Activated CD4-positive, alpha-beta T cell treated with anti-CD3 and anti-CD28 coated beads, Interleukin-2, amount 50 U/mL, for 16 hours (primary cell): ENCODE results near the gene LOXL1.

ENCODE experiments used
- DNase-seq: peaks from one replicate; pipeline ENCODE4 v3.0.0-alpha.2; 2020

LOXL1 gene

GRCh38 chr15:73941449-73941848 is 15.2 kb downstream of the LOXL1 start:
- DNase-seq = no peak

GRCh38 chr15:73941871-73942635 is 15.8 kb downstream of the LOXL1 start:
- no peak for DNase-seq

GRCh38 chr15:73942751-73943270 is 16.5 kb downstream of the LOXL1 start:
- DNase-seq = no peak

- no peak for DNase-seq
These were observed 18.2 kb downstream of the LOXL1 start for GRCh38 chr15:73944161-73945129.

- no peak for DNase-seq
These were observed 18.9 kb downstream of the LOXL1 start for GRCh38 chr15:73945130-73945508.

- DNase-seq = no peak
These were observed 19.9 kb downstream of the LOXL1 start for GRCh38 chr15:73946046-73946721.

GRCh38 chr15:73946795-73947370 is 20.6 kb downstream of the LOXL1 start:
- no peak for DNase-seq

- DNase-seq = no peak
These were observed 21.4 kb downstream of the LOXL1 start for GRCh38 chr15:73947651-73948050.

- DNase-seq = no peak
These were observed 22.1 kb downstream of the LOXL1 start for GRCh38 chr15:73948396-73948795.

- no peak for DNase-seq
These were observed 22.7 kb downstream of the LOXL1 start for GRCh38 chr15:73948982-73949381.

- DNase-seq = no peak
These were observed 23.2 kb downstream of the LOXL1 start for GRCh38 chr15:73949496-73949895.

GRCh38 chr15:73950479-73950830 is 24.2 kb downstream of the LOXL1 start:
- DNase-seq = no peak

GRCh38 chr15:73950831-73951561 is 24.7 kb downstream of the LOXL1 start:
- peak; percentile 64 for DNase-seq

GRCh38 chr15:73951601-73952000 is 25.3 kb downstream of the LOXL1 start:
- no peak for DNase-seq

- no peak for DNase-seq
These were observed 26.1 kb downstream of the LOXL1 start for GRCh38 chr15:73952171-73952912.

GRCh38 chr15:73952913-73953750 is 26.9 kb downstream of the LOXL1 start:
- DNase-seq = no peak

GRCh38 chr15:73954188-73955145 is 28.2 kb downstream of the LOXL1 start:
- no peak for DNase-seq

- DNase-seq = no peak
These were observed 29.1 kb downstream of the LOXL1 start for GRCh38 chr15:73955326-73955725.
